NCI-H526 (cell line): ENCODE data around the gene C1orf50.

Experiments
- DNase-seq, 2 experiments: peaks; one replicate each; lab custom pipeline; 2025; lab: John Stamatoyannopoulos, UW

C1orf50 gene

GRCh38 chr1:42758641-42759040, 8.4 kb upstream of the C1orf50 start:
- DNase-seq: no peak

DNA sequence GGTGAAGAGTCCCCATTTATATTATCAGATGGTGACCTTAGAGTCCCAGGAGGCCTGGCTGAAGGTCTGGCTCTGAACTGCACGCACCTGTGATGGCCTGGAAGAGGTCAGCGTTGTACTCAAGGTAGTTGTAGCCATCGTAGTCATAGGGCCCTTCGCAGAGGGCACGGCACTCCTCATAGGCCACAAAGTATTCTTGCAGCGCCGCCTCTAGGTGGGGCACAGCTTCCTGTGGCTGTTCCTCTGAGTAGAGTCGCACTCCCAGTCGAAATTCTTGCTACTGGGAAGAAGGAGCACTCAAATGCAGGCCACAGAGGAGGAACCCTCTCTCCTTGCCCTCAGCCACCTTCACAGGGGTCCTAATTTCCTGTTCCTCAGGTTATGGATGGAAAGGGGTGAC, 7.9 kb upstream of the C1orf50 start:
- no peak for DNase-seq

GRCh38 chr1:42761567-42761966, 5.5 kb upstream of the C1orf50 start:
- DNase-seq: no peak

DNA sequence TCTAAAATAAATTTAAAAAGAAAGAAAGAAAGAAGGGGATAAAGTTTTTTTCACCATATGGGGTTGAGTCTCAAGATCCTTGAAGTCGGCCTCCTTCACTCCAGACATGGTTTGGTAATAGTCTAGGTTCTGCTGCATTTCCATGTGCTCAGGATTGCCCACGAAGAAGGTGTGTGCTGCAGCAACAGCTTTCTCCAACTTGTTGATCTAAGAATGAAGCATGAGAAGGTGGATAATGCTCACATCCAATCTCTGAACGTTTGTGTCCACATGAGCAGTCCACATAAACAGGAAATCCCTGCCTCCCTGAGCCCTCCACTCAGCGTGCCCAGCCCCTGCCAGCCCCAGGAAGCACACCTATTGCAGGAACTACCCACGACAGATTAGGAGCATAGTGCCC, 4.8 kb upstream of the C1orf50 start:
- no peak for DNase-seq

- DNase-seq: no peak
These were observed 1.8 kb upstream of the C1orf50 start for GRCh38 chr1:42765269-42765668.

DNA sequence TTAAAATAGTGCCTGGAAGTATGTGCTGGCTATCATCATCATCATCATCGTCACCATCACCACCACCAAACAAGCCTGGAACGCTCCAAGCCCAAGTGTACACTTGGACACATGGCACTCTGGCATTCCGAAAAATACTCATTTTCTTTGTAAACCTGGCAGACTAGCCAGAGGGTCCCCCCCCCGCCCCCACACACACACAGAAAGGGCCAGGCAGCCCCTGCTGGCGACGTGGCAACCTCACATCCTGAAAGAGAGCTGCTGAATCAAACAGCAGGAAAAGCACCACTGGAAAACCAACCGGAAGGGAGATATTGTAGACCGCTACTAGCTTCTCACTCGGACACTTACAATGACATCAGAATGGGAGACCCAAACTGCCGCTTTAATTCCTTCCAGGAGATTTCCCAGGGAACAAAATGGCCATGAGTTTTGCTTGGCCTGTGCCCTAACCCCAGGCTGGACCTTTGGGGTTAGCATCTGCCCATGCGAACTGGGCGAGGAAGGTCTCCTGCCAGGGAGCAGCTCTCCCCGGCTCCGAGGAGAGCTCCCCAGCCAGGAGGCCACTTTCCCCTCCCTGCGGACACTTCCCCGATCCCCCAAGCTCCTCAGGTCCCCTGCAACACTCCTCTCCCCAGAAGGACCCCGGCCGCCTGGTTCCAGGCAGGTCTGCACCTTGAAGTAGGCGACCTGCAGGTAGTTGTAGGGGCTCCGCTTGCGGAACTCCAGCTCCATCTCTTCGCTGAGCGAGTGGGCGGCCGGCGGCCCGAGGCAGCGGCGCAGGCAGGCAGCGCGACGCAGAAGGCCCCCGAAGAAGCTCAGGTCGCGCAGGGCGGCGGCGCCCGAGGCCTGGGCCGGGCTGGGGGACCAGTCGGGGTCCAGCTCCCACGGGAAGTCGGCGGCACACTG, 963 bp upstream of the C1orf50 start:
- peak; percentile 70 to 82 for DNase-seq

- DNase-seq: peak in 1 of 2 experiments; percentile 77
These were observed 506 bp downstream of the C1orf50 start for GRCh38 chr1:42767510-42768000.

DNA sequence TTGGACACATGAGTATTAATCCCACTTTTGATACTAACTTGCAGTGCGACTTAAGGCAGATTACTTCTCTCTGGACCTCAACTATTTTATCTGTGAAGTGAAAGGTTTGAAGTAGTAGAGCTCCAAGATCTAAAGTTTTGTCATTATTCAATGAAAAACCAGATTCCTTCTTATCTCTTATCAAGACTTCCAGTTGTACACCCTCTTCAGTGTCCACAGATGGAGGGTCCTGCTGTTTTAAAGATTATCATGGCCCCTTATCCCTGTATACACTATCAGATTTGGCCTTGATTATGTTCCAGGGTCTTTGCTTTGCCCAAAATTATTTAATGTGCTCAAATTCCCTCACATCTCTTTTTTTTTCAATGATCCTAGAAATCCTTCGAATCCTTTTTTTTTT, 1.1 kb downstream of the C1orf50 start:
- DNase-seq: no peak

DNA sequence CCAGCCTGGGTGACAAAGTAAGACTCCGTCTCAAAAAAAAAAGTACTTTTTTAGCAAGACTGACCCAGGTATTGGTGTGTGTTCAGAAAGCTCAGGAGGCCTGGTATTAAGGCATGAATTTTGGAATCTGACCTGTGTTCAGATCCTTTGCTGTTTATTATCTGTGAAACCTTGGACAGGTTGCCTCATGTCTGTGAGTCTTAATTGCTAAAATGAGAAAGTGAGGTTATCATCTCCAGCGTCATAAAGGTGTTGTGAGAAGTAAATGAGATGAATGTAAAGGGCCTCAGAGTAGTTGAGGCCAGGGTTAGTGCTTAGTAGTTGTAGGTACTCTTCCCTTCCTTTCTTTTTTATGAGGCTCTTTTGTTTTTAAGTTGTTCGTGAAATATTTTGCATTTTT, 2.8 kb downstream of the C1orf50 start:
- DNase-seq: no peak

DNA sequence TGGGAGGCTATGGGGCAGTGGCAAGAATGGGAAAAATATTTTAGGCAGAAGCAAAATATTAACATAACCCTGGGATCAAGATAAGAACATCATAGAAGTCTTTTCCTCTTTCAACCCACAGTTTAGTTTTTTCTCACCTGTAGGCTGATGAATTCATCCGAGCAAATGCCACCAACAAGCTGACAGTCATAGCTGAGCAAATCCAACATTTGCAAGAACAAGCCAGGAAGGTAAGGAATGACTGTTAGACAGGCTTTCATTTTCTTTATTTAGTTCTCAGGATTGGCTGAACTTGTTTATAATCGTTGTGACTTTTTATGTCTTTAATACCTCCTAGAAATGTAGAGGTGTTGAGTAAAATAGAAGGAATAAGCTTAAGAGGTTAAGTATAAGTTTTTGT, 6.4 kb downstream of the C1orf50 start:
- no peak for DNase-seq

GRCh38 chr1:42774928-42775526, 8.0 kb downstream of the C1orf50 start:
- no peak for DNase-seq

- DNase-seq: no peak
These were observed 9.5 kb downstream of the C1orf50 start for GRCh38 chr1:42776502-42776901.

DNA sequence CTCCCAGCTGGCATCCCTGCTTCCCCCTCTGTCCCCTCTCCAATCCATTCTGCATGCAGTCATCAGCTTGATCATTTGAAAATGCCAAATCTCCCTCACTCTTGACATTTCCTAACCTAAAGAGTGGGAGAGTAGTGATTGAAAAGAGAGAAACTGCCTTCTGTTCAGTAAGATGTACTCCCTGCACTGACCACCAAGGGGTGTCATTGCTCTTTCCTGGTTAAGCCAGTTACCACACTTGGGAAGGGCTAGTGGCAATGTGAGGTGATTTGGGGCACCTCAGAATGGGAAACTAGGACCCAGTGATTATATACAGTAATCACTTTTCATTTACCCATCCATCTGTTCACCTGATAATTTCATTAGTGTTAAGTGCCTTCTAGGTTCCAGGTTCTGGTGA, 10.8 kb downstream of the C1orf50 start:
- peak; percentile 22 to 60 for DNase-seq

DNA sequence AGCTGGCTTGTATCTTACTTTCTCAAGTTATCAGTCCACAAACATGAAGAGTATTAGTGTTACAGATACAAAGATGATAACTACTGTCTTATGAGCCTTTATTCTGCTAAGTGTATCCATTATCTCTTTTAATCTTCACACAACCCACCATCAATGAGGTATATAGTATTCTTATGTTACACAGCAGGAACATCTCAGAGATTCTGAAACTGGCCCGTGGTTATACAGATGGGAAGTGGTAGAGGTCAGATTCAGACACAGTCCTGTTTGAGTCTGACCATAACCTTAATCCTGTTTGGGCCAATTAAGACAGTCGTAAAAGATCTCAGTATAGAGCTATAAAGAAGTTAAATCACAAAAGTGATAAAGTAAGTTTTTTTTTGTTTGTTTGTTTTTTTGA, 12.7 kb downstream of the C1orf50 start:
- DNase-seq: no peak

DNA sequence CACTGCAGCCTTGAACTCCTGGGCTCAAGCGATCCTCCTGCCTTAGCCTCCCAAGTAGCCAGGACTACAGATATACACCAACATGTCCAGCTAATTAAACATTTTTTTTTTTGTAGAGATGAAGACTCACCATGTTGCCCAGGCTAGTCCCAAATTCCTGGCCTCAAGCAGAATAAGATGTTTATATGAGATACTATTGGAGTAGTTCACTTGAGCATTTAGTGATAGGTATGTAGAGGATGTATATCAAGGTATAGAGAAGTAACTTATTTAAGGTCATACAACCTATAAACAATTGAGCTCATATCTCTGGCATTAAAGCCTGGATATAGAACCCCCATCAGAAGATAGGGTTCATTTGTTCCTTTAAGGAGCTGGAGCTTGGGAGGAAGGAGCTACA, 13.1 kb downstream of the C1orf50 start:
- no peak for DNase-seq

DNA sequence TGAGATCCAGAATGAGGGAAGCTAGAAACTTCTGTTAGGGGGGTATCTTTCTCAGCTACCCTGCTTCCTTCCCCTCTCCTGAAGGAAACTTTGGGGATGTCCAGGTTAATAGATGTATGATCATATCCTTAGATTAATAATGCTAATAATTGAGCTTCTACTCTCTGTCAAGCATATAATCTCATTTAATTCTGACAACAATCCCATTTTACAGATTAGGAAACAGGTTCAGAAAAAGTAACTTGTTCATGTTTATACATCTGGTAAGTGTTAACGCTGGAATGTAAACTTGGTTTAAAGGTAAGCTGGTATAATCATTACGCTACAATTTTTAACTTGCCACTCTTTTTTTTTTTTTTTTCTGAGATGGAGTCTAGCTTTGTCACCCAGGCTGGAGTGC, 16.0 kb downstream of the C1orf50 start:
- no peak for DNase-seq

DNA sequence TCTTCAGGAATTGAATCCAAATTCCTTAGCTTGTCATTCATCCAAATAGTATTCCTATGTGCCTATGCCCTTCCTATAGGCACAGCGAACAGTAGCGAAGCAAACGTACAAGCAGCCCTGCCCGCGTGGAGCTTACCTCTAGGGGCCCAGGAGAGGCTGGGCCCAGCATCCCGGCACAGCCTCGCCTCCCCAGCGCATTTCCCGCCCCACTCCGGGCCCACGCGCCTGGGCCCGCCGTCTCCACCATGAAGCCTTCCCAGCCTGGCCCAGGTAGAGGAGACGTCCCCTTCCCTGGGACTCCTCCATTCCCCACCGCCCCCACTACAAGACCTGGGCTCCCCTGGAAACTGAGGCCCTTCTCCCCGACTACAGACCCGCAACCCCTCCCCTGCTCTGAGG, 17.5 kb downstream of the C1orf50 start:
- no peak for DNase-seq

DNA sequence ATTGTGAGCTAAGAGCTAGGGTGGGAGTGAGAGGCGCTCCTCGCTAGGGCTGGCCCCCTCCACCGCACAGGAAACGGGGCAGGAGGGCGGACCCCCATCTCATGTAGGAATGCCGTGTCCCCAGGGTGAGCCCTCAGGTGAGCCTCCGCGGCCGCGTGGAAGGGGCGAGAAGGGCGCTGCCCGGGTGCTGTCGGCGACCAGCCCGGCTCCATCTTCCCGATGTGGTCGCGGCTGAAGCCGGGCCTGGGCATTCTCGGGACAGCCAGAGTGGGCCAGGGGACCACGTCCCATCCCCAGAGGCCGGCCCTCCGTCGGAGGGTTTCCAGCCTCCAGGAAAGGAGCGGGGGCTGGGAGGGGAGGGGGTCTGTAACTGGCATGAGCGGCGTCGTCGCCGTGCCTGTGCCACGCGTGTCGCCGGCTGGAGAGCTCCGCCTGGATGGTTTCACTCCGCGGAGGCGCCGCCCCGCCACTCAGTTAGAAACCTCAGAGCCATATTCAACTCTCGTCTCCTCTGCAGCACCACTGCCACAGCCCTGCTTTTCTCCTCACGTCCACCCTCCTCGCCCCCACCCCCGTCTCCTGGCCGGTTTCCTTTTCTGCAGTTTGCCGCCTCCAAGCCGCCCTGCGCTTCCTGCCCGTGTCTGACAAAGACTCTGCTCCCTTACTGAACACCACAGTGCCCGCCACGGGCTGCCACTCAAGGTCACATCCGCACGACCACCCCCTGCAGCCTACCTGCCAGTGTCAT, 18.1 kb downstream of the C1orf50 start, which contains the start of gene TMEM269:
TMEM269 (plus strand) TSS at position 46 of the 748 bp plus-strand sequence. CDS start 4,903 bp downstream, outside the sequence.
- no peak for DNase-seq

DNA sequence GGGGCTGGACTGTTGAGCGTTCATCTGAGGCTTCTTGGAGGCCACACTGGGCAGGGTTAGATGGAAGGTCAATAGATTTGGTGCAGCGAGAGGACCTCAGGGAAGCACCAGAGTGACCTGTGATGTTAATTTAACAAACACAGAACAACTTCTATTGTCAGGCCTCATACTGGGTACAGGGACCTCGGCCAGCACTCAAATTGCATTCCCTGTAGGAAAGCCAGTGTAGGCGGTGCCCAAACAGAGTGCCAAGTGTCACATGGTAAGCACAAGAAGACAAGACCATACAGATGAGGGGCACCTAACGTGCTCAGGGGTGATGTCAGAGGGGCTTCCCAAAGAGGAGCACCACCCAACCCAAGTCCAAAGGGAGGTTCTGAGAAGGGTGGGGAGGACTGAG, 19.0 kb downstream of the C1orf50 start:
- DNase-seq: no peak

DNA sequence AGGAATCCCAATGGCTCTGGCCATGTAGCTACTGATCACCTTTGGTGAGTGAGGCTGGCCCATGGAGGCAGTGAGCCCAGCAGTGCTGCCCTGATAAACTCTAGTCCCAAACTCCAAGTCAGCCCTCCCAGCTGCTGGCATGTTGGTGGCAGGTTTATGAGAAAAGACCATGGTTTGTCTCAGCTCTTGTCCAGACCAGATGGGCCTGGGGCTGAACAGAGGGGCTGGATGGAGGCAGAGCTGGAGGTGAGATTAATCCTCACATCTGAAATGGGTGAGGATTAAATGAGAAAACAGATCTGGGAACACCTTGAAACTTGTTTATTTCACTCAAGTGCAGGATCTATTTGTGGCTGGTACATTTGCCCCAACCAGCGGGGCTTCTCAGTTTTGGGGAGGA, 21.0 kb downstream of the C1orf50 start:
- no peak for DNase-seq

DNA sequence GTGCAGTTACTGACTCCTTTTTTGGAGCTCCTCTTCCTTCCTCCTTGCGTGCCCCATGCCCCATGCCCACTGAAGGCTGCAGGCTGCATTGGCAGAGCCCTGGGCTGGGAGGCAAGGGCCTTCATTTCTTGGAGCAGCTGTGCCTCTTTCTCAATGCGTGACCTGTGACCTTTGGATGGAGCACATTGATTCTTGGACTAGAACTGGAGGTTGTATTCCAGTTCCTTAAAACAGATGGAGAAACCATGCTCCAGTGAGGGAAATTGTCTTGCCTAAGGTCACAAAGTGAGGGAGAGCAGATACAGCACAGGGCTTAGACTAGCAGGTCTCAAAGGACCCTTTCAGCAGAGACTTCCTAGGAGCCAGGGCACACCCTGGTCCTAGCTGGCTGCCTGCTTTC, 26.8 kb downstream of the C1orf50 start:
- no peak for DNase-seq

DNA sequence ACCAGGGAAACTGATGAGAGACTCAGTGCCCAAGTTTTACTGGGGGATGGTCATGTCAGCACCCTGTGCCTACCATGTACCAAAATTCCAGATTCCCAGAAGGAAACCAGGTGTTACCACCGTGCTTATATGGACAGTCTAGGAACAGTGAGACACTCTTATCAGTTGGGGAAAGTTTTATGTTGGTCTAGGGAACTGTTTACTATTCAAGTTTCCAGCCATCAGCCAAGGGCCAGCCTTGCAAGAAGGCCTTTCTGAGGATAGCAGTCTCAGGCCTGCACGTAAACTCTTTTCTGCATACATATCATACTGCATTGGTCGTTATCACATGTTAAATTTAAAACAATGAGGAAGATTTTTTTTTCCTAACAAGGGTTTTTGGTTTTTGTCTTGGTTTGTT, 30.4 kb downstream of the C1orf50 start:
- DNase-seq: no peak

- DNase-seq: no peak
These were observed 30.9 kb downstream of the C1orf50 start for GRCh38 chr1:42797979-42798378.
